ENCODE measurements around the gene TCFL5. TPM values are rescaled to one million over a fixed set of nuclear protein-coding genes. Genes with fewer than 3 reads are reported as not detected.

TCFL5 gene
- total and polyA plus RNA-seq, 2 donors from 2014 or later, result 6.1 to 11.5 TPM

GRCh38 chr20:62830821-62831220 lies 30.8 kb downstream of the TCFL5 start:
- Histone ChIP-seq H3K4me3 (ENCODE audit: low read length in 3 of 3) (no peak overlapping the region), H3K9me3 (ENCODE audit: control insufficient read depth in 2 of 3, insufficient read depth in 1 of 3, low read length in 3 of 3) (no peaks in the 10 kb centered on the region), H3K27ac (ENCODE audit: low read depth in 2 of 2, low read length in 2 of 2) (no peak overlapping the region), H3K36me3 (ENCODE audit: control insufficient read depth in 2 of 3, insufficient read depth in 3 of 3, low read length in 3 of 3) (no peaks in the 10 kb centered on the region), H3K27me3 (ENCODE audit: control insufficient read depth, insufficient read depth, low read length) (no peaks in the 10 kb centered on the region), H3K4me1 (ENCODE audit: control insufficient read depth in 2 of 3, insufficient read depth in 2 of 3, low read depth in 1 of 3, low read length in 3 of 3) (peaks cover 0 to 10% (median 0%) of the 10 kb centered on the region in 3 donors), H3K9ac (ENCODE audit: low read length in 3 of 3) (no peak overlapping the region)
- DNase-seq (peak in 1 of 5 donors; percentile 73), FAIRE-seq (no peak)
- intact Hi-C loops (cut with DNase I), result no loop called here
- TF ChIP-seq CTCF (IDR thresholded peaks at IDR 0.05; ENCODE audit: borderline replicate concordance, extremely low read depth, insufficient read depth), result no peak

GRCh38 chr20:62830251-62830650 lies 31.4 kb downstream of the TCFL5 start:
- no peak for FAIRE-seq
- no peak for TF ChIP-seq CTCF (IDR thresholded peaks at IDR 0.05; ENCODE audit: borderline replicate concordance, extremely low read depth, insufficient read depth)
- Histone ChIP-seq H3K27ac (ENCODE audit: low read depth in 2 of 2, low read length in 2 of 2) (no peak overlapping the region), H3K36me3 (ENCODE audit: control insufficient read depth in 2 of 3, insufficient read depth in 3 of 3, low read length in 3 of 3) (no peaks in the 10 kb centered on the region), H3K4me1 (ENCODE audit: control insufficient read depth in 2 of 3, insufficient read depth in 2 of 3, low read depth in 1 of 3, low read length in 3 of 3) (peaks cover 0 to 10% (median 0%) of the 10 kb centered on the region in 3 donors), H3K27me3 (ENCODE audit: control insufficient read depth, insufficient read depth, low read length) (no peaks in the 10 kb centered on the region), H3K9me3 (ENCODE audit: control insufficient read depth in 2 of 3, insufficient read depth in 1 of 3, low read length in 3 of 3) (no peaks in the 10 kb centered on the region), H3K4me3 (ENCODE audit: low read length in 3 of 3) (no peak overlapping the region), H3K9ac (ENCODE audit: low read length in 3 of 3) (no peak overlapping the region)
- intact Hi-C loops (cut with DNase I), result no loop called here
- DNase-seq, result peak in 1 of 5 donors; percentile 71

GRCh38 chr20:62829231-62830230 lies 32.1 kb downstream of the TCFL5 start:
- Histone ChIP-seq H3K36me3 (ENCODE audit: control insufficient read depth in 2 of 3, insufficient read depth in 3 of 3, low read length in 3 of 3) (no peaks in the 10 kb centered on the region), H3K27me3 (ENCODE audit: control insufficient read depth, insufficient read depth, low read length) (no peaks in the 10 kb centered on the region), H3K4me3 (ENCODE audit: low read length in 3 of 3) (no peak overlapping the region), H3K4me1 (ENCODE audit: control insufficient read depth in 2 of 3, insufficient read depth in 2 of 3, low read depth in 1 of 3, low read length in 3 of 3) (peaks cover 0 to 10% (median 1%) of the 10 kb centered on the region in 3 donors), H3K9me3 (ENCODE audit: control insufficient read depth in 2 of 3, insufficient read depth in 1 of 3, low read length in 3 of 3) (no peaks in the 10 kb centered on the region), H3K27ac (ENCODE audit: low read depth in 2 of 2, low read length in 2 of 2) (no peak overlapping the region), H3K9ac (ENCODE audit: low read length in 3 of 3) (no peak overlapping the region)
- DNase-seq (peak in 1 of 5 donors; percentile 72), FAIRE-seq (no peak)
- TF ChIP-seq CTCF (IDR thresholded peaks at IDR 0.05; ENCODE audit: borderline replicate concordance, extremely low read depth, insufficient read depth), result no peak
- intact Hi-C loops (cut with DNase I), result no loop called here
